Measurements from ENCODE around the gene DEFB114. TPM values are rescaled to one million over a fixed set of nuclear protein-coding genes. Genes with fewer than 3 reads are reported as not detected.

DEFB114 gene
- total RNA-seq, 1 experiment from 2014 or later, result not detected

DNA sequence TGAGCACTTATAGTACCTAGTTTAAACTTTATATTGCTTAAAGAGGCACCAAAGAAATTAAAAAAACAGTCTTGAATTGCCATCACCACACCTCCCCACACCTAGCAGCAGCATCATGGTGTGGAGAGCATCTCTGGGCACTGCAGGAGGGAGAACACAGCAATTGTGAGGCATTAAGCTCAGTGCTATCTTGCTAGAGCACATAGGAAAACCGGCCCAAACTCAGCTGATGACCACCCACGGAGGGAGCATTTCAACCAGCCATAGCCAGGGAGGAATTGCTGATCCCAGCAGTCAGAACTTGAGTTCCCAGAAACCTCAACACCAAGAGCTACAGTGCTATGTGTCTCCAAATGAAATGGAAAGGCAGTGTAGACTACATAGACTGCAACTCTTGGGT lies 24.9 kb upstream of the DEFB114 start:
- no peaks in the 10 kb centered on the region; the same call in 1 of the 2 replicates for H3K4me1 ChIP-seq (ENCODE audit: insufficient read depth, low read length)
- H4K5ac ChIP-seq (ENCODE audit: insufficient read length, low read depth, low read length), result no peak overlapping the region
- no peak overlapping the region for H3K23ac ChIP-seq (ENCODE audit: insufficient read length, low read depth, low read length)
- TF ChIP-seq, protein P1, sequence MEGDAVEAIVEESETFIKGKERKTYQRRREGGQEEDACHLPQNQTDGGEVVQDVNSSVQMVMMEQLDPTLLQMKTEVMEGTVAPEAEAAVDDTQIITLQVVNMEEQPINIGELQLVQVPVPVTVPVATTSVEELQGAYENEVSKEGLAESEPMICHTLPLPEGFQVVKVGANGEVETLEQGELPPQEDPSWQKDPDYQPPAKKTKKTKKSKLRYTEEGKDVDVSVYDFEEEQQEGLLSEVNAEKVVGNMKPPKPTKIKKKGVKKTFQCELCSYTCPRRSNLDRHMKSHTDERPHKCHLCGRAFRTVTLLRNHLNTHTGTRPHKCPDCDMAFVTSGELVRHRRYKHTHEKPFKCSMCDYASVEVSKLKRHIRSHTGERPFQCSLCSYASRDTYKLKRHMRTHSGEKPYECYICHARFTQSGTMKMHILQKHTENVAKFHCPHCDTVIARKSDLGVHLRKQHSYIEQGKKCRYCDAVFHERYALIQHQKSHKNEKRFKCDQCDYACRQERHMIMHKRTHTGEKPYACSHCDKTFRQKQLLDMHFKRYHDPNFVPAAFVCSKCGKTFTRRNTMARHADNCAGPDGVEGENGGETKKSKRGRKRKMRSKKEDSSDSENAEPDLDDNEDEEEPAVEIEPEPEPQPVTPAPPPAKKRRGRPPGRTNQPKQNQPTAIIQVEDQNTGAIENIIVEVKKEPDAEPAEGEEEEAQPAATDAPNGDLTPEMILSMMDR (conservative IDR thresholded peaks at IDR 0.05), result no peak
- H2BK12ac ChIP-seq (ENCODE audit: insufficient read length, low read depth, low read length), result no peak overlapping the region
- H3K9ac ChIP-seq (ENCODE audit: extremely low read depth, insufficient read length, low read length), result no peak overlapping the region
- H3K27ac ChIP-seq (ENCODE audit: insufficient read length, low read depth, low read length), result no peak overlapping the region
- no peak overlapping the region for H3K4me2 ChIP-seq (ENCODE audit: insufficient read depth, insufficient read length, low read length)
- no peak overlapping the region for H3T11ph ChIP-seq (ENCODE audit: low read length)
- no peaks in the 10 kb centered on the region for H3K27me3 ChIP-seq (ENCODE audit: insufficient read depth, low read length)
- H3K4ac ChIP-seq (ENCODE audit: low read depth, low read length), result no peak overlapping the region
- H3K23me2 ChIP-seq (ENCODE audit: insufficient read length, low read depth, low read length, poor library complexity, severe bottlenecking), result no peaks in the 10 kb centered on the region
- no peak overlapping the region for H2BK20ac ChIP-seq (ENCODE audit: low read depth, low read length, poor library complexity, severe bottlenecking)
- DNase-seq, result no peak
- H3K4me3 Mint-ChIP-seq, result no peak overlapping the region
- H3K36me3 Mint-ChIP-seq (ENCODE audit: insufficient read depth in 1 of 3, low read depth in 3 of 3), result no peaks in the 10 kb centered on the region; a peak in 1 of 7 replicates
- H2BK120ac ChIP-seq (ENCODE audit: low read depth, low read length, poor library complexity, severe bottlenecking), result no peak overlapping the region
- no peak overlapping the region for H2AFZ ChIP-seq (ENCODE audit: low read length)
- no peak overlapping the region for H3K18ac ChIP-seq (ENCODE audit: insufficient read length, low read depth, low read length)
- WGBS (ENCODE audit: extremely low coverage, insufficient read length, low lambda C conversion rate), result no CpG with 5 or more reads among the region's 2 CpGs
- H4K8ac ChIP-seq (replicated peaks; ENCODE audit: insufficient read length, low read depth, low read length), result no peak overlapping the region
- no peaks in the 10 kb centered on the region for H3K9me3 Mint-ChIP-seq
- H4K20me1 ChIP-seq (ENCODE audit: control insufficient read depth, insufficient read depth, insufficient read length), result no peaks in the 10 kb centered on the region
- no peak overlapping the region for H3K27ac Mint-ChIP-seq
- no peaks in the 10 kb centered on the region for H3K9me3 ChIP-seq (ENCODE audit: control insufficient read depth, low read depth, low read length)
- H3K4me1 Mint-ChIP-seq, result peaks cover 2 to 3% of the 10 kb centered on the region in 2 experiments; a peak in 2 of 4 replicates
- no peak overlapping the region for H2AK5ac ChIP-seq (ENCODE audit: insufficient read length, low read length)
- no peak overlapping the region for H2BK5ac ChIP-seq (ENCODE audit: insufficient read length, low read length)
- no peak overlapping the region for H4K91ac ChIP-seq (ENCODE audit: insufficient read length, low read depth, low read length)
- H2BK15ac ChIP-seq (ENCODE audit: low read depth, low read length), result no peak overlapping the region
- H3K27me3 Mint-ChIP-seq (ENCODE audit: low read depth), result no peaks in the 10 kb centered on the region
- H3K56ac ChIP-seq (ENCODE audit: insufficient read length, low read depth, low read length), result no peak overlapping the region
- no peaks in the 10 kb centered on the region for H3K79me1 ChIP-seq (ENCODE audit: insufficient read depth, low read depth, low read length, poor library complexity, severe bottlenecking)
- H3K79me2 ChIP-seq (ENCODE audit: insufficient read depth, low read length), result no peaks in the 10 kb centered on the region
- H3K14ac ChIP-seq (ENCODE audit: insufficient read depth, low read length), result no peak overlapping the region

All from H9 (cell line).